Transverse colon (tissue), 4 donors: Measurements from ENCODE around the gene PDZD2.

Experiments
- CTCF ChIP-seq, 5 experiments: fragments of 200-600 bp in 3 of 5; fragments of 450-650 bp in 2 of 5; sonication (generic) in 3 of 5; IDR thresholded peaks; 1 replicate in 2 of 5; 2 replicates in 3 of 5; pipeline ENCODE4 v1.5.1; 2016 to 2017; ENCODE audit warnings: antibody characterized with exemption in 5 of 5, inconsistent platforms in 3 of 5, mild to moderate bottlenecking in 2 of 5, moderate library complexity in 1 of 5
- POLR2A ChIP-seq: fragments of 450-650 bp; IDR thresholded peaks from one replicate; pipeline ENCODE4 v1.6.1; 2016; ENCODE audit warnings: antibody characterized with exemption, mild to moderate bottlenecking, moderate library complexity
- POLR2AphosphoS5 ChIP-seq, 3 donors: sonication (generic); formaldehyde crosslinking; IDR thresholded peaks; one replicate each; pipeline ENCODE4 v1.6.1; 2016; ENCODE audit warnings: antibody characterized with exemption in 3 of 3

GRCh38 chr5:31771500-31771899 is 132.6 kb downstream of the PDZD2 start:
- TF ChIP-seq CTCF (IDR thresholded peaks at IDR 0.05) (no peak), POLR2AphosphoS5 (IDR thresholded peaks at IDR 0.05) (no peak), POLR2A (no peak)
